GM12872 (cell line): ENCODE data around the gene PSMA3.

Experiments
- TF ChIP-seq, protein P1 (sequence below): IDR thresholded peaks from 3 replicates; pipeline ENCODE4 v1.5.1; 2011; ENCODE audit warnings: low read depth, mild to moderate bottlenecking, low read length, moderate library complexity; ENCODE audit not compliant: insufficient read depth

PSMA3 gene

DNA sequence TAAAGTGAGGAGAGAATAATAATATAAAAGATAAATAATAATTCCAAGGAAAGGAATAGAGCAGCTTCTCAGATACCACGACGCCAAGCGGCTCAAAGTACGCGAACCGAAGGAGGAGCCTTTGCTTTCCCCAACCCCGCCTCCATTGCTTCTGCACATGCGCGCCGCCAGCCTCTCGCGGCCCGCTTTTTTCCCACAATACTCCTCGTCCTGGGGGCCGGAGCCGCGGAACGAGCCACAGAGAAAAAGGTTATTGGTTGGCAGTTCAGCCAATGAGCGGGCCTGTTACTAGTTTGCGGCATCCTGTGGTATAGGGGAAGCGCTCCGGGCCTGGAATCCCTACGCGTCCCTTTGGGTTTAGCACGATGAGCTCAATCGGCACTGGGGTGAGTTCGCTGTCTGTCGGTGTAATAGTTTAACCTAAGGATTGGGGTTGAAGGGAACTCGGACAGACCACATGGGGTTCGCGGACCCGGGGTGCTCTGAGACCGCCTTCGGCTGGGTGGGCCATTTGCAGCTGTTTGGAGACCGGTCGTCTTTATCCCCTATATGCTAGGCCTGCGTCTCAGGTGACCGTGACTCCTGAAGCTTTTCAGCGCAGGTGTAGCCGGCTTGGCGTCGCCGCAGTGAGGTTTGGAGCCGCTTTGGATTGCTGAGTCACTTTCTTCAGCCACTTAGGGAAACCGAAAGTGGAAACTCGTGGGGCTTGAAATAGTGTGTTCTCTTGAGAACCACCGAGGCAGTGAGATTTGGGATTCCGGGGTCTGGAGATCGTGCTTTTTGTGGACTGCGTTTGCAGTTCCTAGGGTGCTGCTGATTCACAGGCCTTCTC, at the start of gene PSMA3:
TSS of gene PSMA3 (plus strand) at position 288 of the 832 bp plus-strand sequence. CDS start at position 366, 78 bp downstream.
- TF ChIP-seq, protein P1, sequence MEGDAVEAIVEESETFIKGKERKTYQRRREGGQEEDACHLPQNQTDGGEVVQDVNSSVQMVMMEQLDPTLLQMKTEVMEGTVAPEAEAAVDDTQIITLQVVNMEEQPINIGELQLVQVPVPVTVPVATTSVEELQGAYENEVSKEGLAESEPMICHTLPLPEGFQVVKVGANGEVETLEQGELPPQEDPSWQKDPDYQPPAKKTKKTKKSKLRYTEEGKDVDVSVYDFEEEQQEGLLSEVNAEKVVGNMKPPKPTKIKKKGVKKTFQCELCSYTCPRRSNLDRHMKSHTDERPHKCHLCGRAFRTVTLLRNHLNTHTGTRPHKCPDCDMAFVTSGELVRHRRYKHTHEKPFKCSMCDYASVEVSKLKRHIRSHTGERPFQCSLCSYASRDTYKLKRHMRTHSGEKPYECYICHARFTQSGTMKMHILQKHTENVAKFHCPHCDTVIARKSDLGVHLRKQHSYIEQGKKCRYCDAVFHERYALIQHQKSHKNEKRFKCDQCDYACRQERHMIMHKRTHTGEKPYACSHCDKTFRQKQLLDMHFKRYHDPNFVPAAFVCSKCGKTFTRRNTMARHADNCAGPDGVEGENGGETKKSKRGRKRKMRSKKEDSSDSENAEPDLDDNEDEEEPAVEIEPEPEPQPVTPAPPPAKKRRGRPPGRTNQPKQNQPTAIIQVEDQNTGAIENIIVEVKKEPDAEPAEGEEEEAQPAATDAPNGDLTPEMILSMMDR, result no peak

- TF ChIP-seq, protein P1, result no peak
Observed at GRCh38 chr14:58196198-58196597, 48.4 kb upstream of the PSMA3 start.

- TF ChIP-seq, protein P1, result no peak
Observed at GRCh38 chr14:58198086-58198485, 46.6 kb upstream of the PSMA3 start.

- TF ChIP-seq, protein P1, result no peak
Observed at GRCh38 chr14:58199726-58200479, 44.7 kb upstream of the PSMA3 start, which contains the start of gene ACTR10. Gene ACTR10, plus strand, starts transcription at chr14:58200149. Its CDS starts 69 bp downstream, at chr14:58200218.

DNA sequence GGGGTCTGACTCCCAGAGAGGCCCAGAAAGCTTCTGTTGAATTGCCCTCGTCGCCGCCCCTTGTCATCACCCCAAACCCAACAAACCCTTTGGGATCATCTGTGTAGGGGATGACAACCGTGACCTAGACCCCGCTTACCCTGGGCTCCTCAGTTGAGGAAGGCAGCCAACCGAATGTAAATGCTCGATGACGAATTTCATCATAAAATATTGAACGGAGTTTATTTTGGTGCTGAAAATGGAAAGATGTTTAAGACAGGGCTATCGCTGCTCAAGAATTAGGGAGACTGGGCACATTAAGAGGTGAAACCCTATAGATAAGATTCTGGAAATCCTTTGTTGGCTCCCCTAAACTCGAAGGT, 44.2 kb upstream of the PSMA3 start:
- TF ChIP-seq, protein P1, result no peak

- TF ChIP-seq, protein P1, result no peak
Observed at GRCh38 chr14:58200846-58201245, 43.8 kb upstream of the PSMA3 start.

GRCh38 chr14:58213176-58213575, 31.5 kb upstream of the PSMA3 start:
- TF ChIP-seq, protein P1, result no peak
